AG10803 (cell line): Measurements from ENCODE around the gene GNB1.

Experiments
- DNase-seq: peaks from one replicate; pipeline ENCODE4 v3.0.0; 2010; ENCODE audit warnings: low read depth
- H3K4me3 ChIP-seq: 2 replicates; pipeline ENCODE4 v1.5.1; 2011; ENCODE audit warnings: mild to moderate bottlenecking, low read length, control low read depth
- CTCF ChIP-seq: conservative IDR thresholded peaks from 2 replicates; pipeline ENCODE4 v1.5.1; 2011; ENCODE audit warnings: mild to moderate bottlenecking, low read length, control low read depth, inconsistent platforms

GNB1 gene

GRCh38 chr1:1881727-1882126 lies 9.2 kb downstream of the GNB1 start:
- H3K4me3 ChIP-seq = no peak overlapping the region
- no peak for DNase-seq
- no peak for TF ChIP-seq CTCF

- no peak for TF ChIP-seq CTCF
- no peak overlapping the region for H3K4me3 ChIP-seq
- no peak for DNase-seq
These were observed 10.1 kb downstream of the GNB1 start for GRCh38 chr1:1880617-1881312.

GRCh38 chr1:1879942-1880341 lies 10.9 kb downstream of the GNB1 start:
- no peak for DNase-seq
- no peak for TF ChIP-seq CTCF
- no peak overlapping the region for H3K4me3 ChIP-seq

GRCh38 chr1:1877865-1878436 lies 12.9 kb downstream of the GNB1 start:
- no peak for TF ChIP-seq CTCF
- no peak for DNase-seq
- H3K4me3 ChIP-seq = no peak overlapping the region

GRCh38 chr1:1876335-1876930 lies 14.5 kb downstream of the GNB1 start:
- no peak for TF ChIP-seq CTCF
- no peak overlapping the region for H3K4me3 ChIP-seq
- peak; percentile 62 for DNase-seq

GRCh38 chr1:1875932-1876331 lies 15.0 kb downstream of the GNB1 start:
- no peak overlapping the region for H3K4me3 ChIP-seq
- TF ChIP-seq CTCF = no peak
- DNase-seq = no peak

- TF ChIP-seq CTCF = no peak
- H3K4me3 ChIP-seq = no peak overlapping the region
- DNase-seq = no peak
These were observed 16.0 kb downstream of the GNB1 start for GRCh38 chr1:1874901-1875300.
